ENCODE measurements around the gene ANKRD6.
A peak's percentile ranks its signal among the peaks of the same experiment; 100 is the strongest.

Gene ANKRD6

GRCh38 chr6:89574910-89575561, 142.1 kb downstream of the ANKRD6 start:
- in situ Hi-C loops (cut with MboI; ENCODE audit: low pct_unique_long_range_greater_than_20kb, low sequenced_read_pairs), result no loop called here
- DNase-seq, result no peak

GRCh38 chr6:89575562-89575960, 142.6 kb downstream of the ANKRD6 start:
- DNase-seq, result no peak
- in situ Hi-C loops (cut with MboI; ENCODE audit: low pct_unique_long_range_greater_than_20kb, low sequenced_read_pairs), result no loop called here

GRCh38 chr6:89580997-89581666, 148.2 kb downstream of the ANKRD6 start:
- DNase-seq, result no peak
- in situ Hi-C loops (cut with MboI; ENCODE audit: low pct_unique_long_range_greater_than_20kb, low sequenced_read_pairs), result no loop called here

- no peak for DNase-seq
- in situ Hi-C loops (cut with MboI; ENCODE audit: low pct_unique_long_range_greater_than_20kb, low sequenced_read_pairs), result no loop called here
Measured at GRCh38 chr6:89581689-89582088, 148.7 kb downstream of the ANKRD6 start.

- in situ Hi-C loops (cut with MboI; ENCODE audit: low pct_unique_long_range_greater_than_20kb, low sequenced_read_pairs), result no loop called here
Measured at GRCh38 chr6:89582669-89583325, 149.8 kb downstream of the ANKRD6 start.

GRCh38 chr6:89583559-89583958, 150.6 kb downstream of the ANKRD6 start:
- no peak for DNase-seq
- in situ Hi-C loops (cut with MboI; ENCODE audit: low pct_unique_long_range_greater_than_20kb, low sequenced_read_pairs), result no loop called here

More at GRCh38 chr6:89582669-89583325, 149.8 kb downstream of the ANKRD6 start:
- no peak for DNase-seq

- in situ Hi-C loops (cut with MboI; ENCODE audit: low pct_unique_long_range_greater_than_20kb, low sequenced_read_pairs), result no loop called here
- no peak for DNase-seq
Measured at GRCh38 chr6:89584539-89584938, 151.6 kb downstream of the ANKRD6 start.

GRCh38 chr6:89585154-89585553, 152.2 kb downstream of the ANKRD6 start:
- in situ Hi-C loops (cut with MboI; ENCODE audit: low pct_unique_long_range_greater_than_20kb, low sequenced_read_pairs), result no loop called here
- no peak for DNase-seq

GRCh38 chr6:89589297-89590025, 156.5 kb downstream of the ANKRD6 start:
- in situ Hi-C loops (cut with MboI; ENCODE audit: low pct_unique_long_range_greater_than_20kb, low sequenced_read_pairs), result no loop called here
- no peak for DNase-seq

GRCh38 chr6:89590133-89590532, 157.2 kb downstream of the ANKRD6 start:
- in situ Hi-C loops (cut with MboI; ENCODE audit: low pct_unique_long_range_greater_than_20kb, low sequenced_read_pairs), result no loop called here
- DNase-seq, result no peak

GRCh38 chr6:89591745-89592144, 158.8 kb downstream of the ANKRD6 start:
- DNase-seq, result no peak
- in situ Hi-C loops (cut with MboI; ENCODE audit: low pct_unique_long_range_greater_than_20kb, low sequenced_read_pairs), result no loop called here

- no peak for DNase-seq
- in situ Hi-C loops (cut with MboI; ENCODE audit: low pct_unique_long_range_greater_than_20kb, low sequenced_read_pairs), result no loop called here
Measured at GRCh38 chr6:89596056-89596455, 163.1 kb downstream of the ANKRD6 start.

GRCh38 chr6:89596484-89596883, 163.5 kb downstream of the ANKRD6 start:
- in situ Hi-C loops (cut with MboI; ENCODE audit: low pct_unique_long_range_greater_than_20kb, low sequenced_read_pairs), result no loop called here
- DNase-seq, result no peak

- DNase-seq, result no peak
- in situ Hi-C loops (cut with MboI; ENCODE audit: low pct_unique_long_range_greater_than_20kb, low sequenced_read_pairs), result no loop called here
Measured at GRCh38 chr6:89597372-89597771, 164.4 kb downstream of the ANKRD6 start.

GRCh38 chr6:89597988-89598387, 165.0 kb downstream of the ANKRD6 start:
- in situ Hi-C loops (cut with MboI; ENCODE audit: low pct_unique_long_range_greater_than_20kb, low sequenced_read_pairs), result no loop called here
- peak; percentile 53 for DNase-seq

GRCh38 chr6:89599727-89600126, 166.8 kb downstream of the ANKRD6 start:
- no peak for DNase-seq
- in situ Hi-C loops (cut with MboI; ENCODE audit: low pct_unique_long_range_greater_than_20kb, low sequenced_read_pairs), result loop anchor here (25.0 kb wide), 1 partner anchor 162 kb away; the partner anchor contains the start of gene ANKRD6

GRCh38 chr6:89602166-89602565, 169.2 kb downstream of the ANKRD6 start:
- in situ Hi-C loops (cut with MboI; ENCODE audit: low pct_unique_long_range_greater_than_20kb, low sequenced_read_pairs), result loop anchor here (25.0 kb wide), 1 partner anchor 165 kb away; the partner anchor contains the start of gene ANKRD6
- no peak for DNase-seq

GRCh38 chr6:89604653-89605052, 171.7 kb downstream of the ANKRD6 start:
- no peak for DNase-seq
- in situ Hi-C loops (cut with MboI; ENCODE audit: low pct_unique_long_range_greater_than_20kb, low sequenced_read_pairs), result loop anchor here (25.0 kb wide), 1 partner anchor 167 kb away; the partner anchor contains the start of gene ANKRD6

GRCh38 chr6:89605861-89606260, 172.9 kb downstream of the ANKRD6 start:
- in situ Hi-C loops (cut with MboI; ENCODE audit: low pct_unique_long_range_greater_than_20kb, low sequenced_read_pairs), result loop anchor here (25.0 kb wide), 1 partner anchor 169 kb away; the partner anchor contains the start of gene ANKRD6
- no peak for DNase-seq

All from KBM-7 (cell line).